Epithelial cell of prostate (primary cell): Measurements from ENCODE around the gene RANBP10.

Experiments
- DNase-seq: peaks from one replicate; pipeline ENCODE4 v3.0.0-alpha.2; 2011; ENCODE audit warnings: low read depth, low spot score
- H3K27ac ChIP-seq: fragments of 450-650 bp; 2 replicates; pipeline ENCODE4 v1.5.1; 2017; ENCODE audit warnings: mild to moderate bottlenecking

RANBP10 gene

DNA sequence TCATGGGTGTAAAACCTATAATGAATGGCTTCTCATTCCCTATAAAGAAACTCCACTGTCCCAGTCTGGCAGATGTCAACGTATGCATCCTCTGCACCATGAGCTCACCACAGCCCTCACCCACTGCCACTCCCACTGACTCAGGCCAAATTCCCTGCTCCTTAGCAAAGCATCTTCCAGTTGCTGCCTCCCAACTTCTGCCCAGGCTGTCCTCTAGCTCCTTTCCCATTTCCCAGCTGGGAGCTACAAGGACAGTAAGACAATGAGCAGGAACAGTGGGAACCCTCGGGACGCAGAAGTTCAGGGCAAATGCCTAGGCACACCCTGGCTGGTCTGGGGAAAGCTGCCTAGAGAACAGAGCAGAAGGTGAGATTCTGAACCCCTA is 26.7 kb upstream of the RANBP10 start:
- H3K27ac ChIP-seq = peak overlapping the region; percentile 66
- no peak for DNase-seq

DNA sequence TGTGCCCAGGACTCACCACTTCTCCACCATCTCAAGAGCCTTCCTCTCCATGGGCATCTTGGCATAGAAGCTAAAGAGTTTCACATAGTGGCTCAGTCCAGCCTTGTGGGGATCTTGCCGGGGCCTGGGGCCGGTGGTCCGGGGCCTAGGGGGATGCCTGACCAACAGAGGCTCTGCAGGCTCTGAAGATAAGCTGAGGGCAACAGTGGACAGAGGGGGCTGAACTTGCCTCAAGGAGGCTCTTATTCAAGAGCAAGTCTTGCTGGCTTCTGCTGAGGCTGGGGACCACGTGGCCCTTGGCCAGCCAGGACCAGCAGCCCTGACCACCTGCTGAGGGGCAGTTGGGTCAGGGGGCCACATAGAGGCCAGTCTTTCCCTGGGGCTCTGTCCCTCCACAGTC is 22.3 kb upstream of the RANBP10 start:
- H3K27ac ChIP-seq = no peak overlapping the region
- DNase-seq = no peak

DNA sequence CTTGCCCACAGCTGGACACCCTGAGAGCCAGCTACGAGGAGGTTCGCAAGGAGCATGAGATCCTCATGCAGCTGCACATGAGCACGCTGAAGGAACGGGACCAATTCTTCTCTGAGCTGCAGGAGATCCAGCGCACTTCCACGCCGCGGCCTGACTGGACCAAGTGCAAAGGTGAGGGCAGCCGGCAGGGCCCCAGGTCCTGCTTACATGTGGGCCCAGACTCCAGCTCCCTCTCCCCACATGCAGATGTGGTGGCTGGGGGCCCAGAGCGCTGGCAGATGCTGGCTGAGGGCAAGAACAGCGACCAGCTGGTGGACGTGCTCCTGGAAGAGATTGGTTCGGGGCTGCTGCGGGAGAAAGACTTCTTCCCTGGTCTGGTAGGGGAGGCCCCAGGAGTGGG is 19.5 kb upstream of the RANBP10 start:
- no peak overlapping the region for H3K27ac ChIP-seq
- no peak for DNase-seq

DNA sequence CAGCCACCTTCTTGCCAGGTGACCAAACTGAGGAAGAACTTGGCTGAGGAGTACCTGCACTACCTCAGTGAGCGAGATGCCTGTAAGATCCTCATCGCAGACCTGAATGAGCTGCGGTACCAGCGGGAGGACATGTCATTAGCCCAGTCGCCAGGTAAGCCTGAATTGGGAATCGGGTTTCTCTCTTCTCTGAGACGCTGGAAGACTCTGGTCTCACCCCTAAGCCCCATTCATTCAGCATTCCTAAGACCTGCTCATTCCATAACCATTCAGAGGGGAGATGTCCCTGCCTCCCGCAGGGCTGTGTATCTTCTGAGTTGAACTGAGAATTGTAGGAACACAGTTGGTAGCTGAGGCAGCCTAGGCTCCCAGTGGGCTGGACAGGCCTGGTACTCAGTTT is 18.8 kb upstream of the RANBP10 start:
- DNase-seq = no peak
- H3K27ac ChIP-seq = no peak overlapping the region

DNA sequence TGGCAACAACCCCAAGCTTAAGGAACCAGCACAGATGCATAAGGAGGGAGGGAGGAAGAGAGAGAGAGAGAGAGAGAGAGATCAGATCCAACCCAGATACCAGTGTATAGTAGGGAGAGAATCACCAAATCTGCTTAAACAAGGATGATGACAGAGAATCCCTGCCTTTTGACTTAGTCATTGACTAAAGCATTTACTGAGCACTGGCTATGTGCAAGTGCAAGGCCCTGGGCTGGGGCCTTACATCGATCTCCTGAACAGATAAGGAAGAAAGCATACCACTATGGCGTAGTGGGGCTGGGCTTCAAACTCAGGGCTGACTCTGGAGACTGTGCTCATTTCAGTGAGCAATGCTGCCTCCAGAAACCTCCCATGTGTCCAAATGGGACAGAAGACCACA is 16.2 kb upstream of the RANBP10 start:
- no peak overlapping the region for H3K27ac ChIP-seq
- DNase-seq = no peak

DNA sequence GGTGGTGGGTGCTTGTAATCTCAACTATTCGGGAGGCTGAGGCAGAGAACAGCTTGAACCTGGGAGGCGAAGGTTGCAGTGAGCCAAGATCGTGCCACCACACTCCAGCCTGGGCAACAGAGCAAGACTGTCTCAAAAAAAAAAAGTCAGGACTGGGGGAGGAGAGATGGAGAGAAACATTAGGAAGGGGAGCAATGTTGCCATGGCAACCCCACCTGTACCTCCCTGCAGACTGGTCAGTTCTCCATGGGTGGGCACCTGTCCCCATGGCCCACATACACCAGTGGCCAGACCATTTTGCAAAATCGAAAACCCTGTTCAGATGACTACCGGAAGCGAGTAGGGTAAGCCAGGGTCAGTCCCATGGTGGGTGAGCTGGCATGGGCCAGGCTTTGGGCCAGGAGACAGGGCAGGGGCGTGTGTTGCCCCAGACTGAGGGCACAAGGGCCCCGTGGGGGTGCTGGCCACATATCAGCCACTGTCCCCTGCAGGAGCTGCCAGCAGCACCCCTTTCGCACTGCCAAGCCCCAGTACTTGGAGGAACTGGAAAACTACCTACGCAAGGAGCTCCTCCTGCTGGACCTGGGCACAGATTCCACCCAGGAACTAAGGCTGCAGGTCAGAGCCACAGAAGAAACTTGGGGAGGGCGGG is 14.4 kb upstream of the RANBP10 start:
- DNase-seq = no peak
- no peak overlapping the region for H3K27ac ChIP-seq

DNA sequence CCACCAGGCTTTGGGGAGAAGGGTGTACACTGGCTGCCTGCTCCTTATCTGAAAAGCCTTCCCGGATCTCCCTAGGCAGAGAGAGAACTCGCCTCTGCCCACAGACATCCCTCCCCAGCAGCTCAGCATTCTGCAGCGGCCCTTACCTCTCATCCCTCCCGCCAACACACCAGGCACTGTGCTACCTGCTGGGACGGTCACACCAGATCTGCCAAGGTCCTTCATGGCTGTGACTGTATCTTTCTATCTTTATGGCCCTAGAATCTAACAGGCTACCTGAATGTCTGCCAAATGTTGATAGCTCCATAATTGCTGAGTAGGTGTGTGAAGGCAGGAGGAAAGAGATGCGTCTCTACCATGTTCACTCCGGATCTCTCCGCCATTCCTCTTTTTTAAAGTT is 8.2 kb upstream of the RANBP10 start:
- no peak overlapping the region for H3K27ac ChIP-seq
- DNase-seq = no peak

DNA sequence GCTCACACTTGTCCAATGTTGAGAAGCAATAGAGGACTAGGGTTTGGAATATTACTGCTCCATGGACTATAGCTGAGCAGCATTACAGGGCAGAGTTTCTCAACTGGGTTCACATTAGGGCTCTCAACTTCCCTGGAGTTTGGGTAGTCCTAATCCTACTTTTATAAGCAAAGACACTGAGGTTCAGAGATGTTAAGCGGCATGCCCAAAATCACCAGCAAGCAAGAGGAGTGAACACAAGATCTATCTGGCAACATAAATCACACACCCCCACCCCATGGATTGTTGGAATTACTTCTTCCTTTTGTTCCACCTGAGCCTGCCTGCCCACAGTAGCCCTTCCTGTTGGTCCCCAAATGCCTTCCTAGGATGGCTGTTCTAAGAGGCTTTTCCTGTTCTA is 5.5 kb upstream of the RANBP10 start:
- H3K27ac ChIP-seq = no peak overlapping the region
- no peak for DNase-seq

DNA sequence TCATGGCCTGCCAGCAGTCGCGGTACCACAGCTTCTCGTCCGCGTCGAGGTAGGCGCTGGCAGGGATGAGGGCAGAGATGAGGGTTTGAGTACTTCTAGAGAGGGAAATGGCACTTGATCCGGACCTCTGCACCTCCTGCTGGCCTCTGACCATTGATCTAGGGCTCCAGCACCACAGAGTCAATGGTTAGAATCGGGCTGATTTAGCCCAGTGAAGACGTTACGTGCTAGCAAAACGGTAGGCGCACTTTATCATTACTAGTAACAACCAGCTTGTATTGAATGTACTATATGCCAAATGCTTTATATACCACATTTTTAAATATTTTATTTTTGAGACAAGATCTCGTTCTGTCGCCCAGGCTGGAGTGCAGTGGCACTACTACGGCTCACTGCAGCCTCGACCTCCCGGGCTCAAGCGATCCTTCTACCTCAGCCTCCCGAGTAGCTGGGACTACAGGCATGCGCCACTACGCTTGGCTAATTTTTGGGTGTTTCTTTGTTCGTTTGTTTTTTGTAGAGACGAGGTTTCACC is 855 bp upstream of the RANBP10 start:
- H3K27ac ChIP-seq = no peak overlapping the region
- no peak for DNase-seq

DNA sequence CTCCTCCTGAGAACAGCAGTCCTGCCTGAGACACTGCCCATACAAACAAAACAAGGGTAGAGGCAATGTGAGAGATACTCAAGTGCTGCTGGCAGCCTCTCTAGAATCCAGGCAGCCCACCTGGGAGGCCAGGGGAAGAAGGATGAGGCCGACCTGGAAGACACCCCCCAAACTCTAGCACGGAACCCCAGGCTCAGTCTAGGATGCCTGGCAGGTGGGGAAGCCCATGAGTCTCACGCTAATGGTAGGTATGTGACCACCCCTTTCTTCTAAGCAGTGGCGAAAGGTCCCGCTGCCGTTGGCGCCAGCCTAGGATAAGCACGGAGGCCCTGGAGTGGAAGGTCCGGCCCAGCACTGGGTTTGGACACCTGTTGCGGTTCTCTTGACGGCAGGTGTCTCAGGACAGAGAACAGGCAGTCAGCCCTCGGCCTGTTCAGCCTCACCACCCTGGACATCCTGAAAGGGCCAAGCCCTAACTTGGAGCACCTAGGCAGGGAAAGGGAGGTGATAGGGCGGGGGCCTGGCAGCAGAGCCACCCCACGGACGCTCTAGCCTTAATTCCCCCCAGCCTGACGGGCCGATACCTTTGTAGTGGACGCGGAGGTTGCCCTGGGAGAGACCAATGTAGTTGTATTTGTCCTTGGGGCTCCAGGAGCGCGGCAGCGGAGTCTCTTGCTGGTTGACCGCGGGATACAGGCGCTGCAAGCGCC is 487 bp downstream of the RANBP10 start:
- DNase-seq = no peak
- H3K27ac ChIP-seq = peak overlapping the region; percentile 37

DNA sequence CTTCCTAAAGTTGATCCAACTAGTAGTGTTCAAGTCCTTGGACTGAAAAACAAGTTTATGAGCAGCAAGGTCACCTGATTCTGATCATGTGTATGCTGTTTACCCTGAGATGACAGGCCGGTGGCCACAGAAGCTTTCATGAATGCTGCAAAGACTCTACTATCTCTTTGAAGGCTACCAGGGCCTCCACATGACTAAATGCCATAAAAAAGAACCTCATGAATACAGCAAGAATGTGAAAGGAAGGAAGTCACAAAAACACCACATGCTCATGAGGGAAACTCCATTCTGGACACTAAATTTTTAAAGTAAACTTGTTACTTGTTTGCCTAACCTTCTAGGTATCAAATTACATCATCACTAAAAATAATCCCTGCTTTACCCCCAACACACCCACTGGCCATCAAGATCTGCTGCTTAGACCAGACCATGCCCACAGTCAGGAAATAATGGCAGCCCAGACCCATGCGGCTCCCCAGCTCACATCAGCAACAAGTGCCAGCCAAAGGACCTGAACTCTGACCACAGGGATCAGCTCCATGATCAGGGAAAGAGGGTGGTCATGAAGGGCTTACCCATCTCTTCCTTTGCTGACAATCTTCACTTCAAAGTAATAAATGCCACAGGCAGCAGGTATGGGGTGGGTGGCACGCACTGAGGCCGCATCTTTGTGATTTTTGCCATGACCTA is 1.4 kb downstream of the RANBP10 start:
- DNase-seq = no peak
- no peak overlapping the region for H3K27ac ChIP-seq

DNA sequence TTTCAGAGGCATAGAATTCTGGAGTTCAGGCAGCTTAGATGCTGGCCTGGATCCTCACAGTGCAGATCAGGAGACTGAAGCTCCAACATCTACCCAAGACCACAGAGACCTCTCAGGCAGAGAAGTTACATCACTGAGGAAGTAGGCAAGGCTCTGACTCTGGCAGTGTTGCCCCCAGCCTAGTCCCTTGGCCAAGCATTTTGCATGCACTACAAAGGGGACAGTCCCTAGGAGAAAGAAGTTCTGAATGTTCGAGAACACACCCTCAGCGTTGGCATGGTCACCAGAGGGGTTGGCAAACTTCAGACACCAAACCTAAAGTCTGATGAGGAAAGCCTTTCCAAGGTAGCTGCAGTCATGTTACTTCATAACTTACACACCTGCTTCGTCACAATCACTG is 2.5 kb downstream of the RANBP10 start:
- H3K27ac ChIP-seq = no peak overlapping the region
- DNase-seq = no peak

DNA sequence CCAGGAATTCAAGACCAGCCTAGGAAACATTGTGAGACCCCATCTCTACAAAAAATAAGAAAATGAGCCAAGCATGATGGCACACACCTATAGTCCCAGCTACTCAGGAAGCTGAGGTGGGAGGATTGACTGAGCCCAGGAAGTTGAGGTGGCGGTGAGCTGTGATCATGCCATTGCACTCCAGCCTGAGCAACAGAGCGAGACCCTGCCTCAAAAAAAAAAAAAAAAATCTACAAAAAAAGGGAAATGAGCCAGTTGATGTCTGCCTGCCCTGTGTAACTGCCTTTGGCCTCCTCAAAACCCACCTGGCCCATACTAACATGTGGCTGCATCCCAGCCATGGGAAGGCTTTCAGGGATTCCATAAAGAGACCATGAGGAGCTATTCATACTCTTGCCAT is 4.5 kb downstream of the RANBP10 start:
- H3K27ac ChIP-seq = no peak overlapping the region

DNA sequence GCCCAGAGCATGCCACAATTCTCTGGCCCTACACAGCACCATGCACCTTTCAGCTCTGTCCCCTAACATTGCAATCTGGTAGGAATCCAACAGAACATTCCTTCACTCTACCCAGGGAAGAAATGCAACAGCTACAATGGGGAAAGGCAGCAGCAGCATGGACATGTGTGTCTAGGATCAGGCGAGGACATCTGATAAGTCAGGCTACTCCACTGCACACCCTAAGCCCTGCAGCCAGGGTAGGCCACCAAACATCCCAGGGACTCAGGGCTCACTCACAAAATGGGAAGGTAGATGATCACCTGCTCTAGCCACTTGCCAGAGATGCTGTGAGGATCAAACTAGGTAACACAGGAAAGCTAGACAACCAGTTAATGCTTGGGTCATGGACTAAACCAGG is 5.1 kb downstream of the RANBP10 start:
- H3K27ac ChIP-seq = no peak overlapping the region

More for the DNA sequence above, 4.5 kb downstream of the RANBP10 start:
- DNase-seq = no peak

DNA sequence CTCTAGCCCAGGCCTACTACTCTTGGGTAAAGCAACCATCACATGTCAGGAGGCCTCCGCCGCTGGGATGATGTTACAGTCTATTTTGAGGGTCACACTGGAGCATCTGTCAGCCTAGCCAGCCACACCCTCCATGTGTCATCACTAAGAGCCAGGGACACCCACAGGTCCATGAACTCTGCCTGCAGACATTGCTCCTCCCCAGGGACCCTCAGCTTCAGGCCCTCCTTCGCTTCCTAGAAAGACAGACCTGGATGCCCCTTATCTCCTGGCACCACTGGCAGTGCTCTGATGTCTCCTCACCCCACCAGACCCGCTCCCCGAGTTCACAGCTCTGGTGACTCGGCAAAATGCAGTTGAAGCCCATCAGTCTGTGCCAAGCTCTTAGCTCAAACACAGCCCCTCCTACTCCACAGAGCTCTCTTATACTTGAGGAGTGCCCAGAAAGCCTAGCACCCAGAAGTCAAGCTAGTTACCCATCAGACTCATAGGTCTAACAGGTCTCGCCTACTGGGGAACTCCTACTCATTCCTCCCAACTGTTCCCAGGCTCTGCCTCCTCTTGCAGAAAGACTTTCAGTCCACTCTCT is 5.9 kb downstream of the RANBP10 start:
- no peak for DNase-seq
- H3K27ac ChIP-seq = no peak overlapping the region

More for the DNA sequence above, 5.1 kb downstream of the RANBP10 start:
- no peak for DNase-seq

DNA sequence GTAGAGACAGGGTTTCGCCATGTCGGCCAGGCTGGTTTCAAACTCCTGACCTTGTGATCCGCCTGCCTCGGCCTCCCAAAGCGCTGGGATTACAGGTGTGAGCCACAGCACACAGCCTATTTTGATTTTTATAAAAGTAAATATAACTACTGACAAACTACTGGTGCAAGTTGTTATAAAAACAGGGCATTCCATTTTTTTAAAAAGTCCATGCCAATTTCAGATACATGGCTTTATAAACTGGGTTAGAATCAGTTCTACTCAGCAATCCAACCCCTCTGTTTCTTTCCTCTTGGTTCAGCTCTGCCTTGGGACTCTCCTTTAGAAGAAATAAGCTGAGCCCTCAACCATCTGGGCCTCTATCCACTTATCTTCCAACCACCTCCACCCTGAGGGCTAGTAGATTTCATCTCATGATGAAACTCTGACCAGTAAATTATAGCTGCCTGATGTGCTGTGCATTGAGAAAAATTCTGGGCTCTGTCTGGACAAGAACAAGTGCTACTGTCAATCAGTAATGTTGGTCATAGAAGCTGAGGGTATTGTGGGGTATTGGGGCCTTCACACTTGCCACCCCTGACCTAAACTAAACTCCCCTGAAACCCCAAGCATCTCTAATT is 10.2 kb downstream of the RANBP10 start:
- DNase-seq = no peak
- peak overlapping the region; percentile 7 for H3K27ac ChIP-seq

DNA sequence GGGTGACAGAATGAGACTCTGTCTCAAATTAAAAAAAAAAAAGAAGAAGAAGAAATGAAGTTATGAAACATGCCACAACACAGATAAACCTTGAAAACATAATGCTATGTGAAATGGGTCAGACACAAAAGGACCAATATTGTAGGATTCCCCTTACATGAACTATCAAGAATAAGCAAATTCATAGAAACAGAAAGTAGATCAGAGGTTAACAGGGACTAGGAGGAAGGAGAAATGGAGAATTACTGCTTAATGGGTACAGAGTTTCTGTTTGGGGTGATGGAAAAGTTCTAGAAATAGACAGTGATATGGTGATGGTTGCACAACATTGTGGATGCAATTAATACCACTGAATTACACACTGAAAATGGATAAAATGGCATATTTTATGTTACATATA is 16.3 kb downstream of the RANBP10 start:
- no peak for DNase-seq
- H3K27ac ChIP-seq = no peak overlapping the region

DNA sequence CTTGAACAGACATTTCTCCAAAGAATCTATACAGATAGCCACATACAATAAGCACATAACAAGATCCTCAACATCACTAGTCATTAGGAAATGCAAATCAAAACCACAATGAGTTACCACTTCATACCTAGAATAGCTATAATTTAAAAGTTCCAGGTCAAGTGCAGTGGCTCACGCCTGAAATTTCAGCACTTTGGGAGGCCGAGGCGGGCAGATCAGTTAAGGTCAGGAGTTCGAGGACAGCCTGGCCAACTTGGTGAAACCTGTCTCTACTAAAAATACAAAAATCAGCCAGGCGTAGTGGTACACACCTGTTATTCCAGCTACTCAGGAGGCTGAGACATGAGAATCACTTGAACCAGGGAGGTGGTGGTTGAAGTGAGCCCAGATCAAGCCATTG is 19.9 kb downstream of the RANBP10 start:
- DNase-seq = no peak
- no peak overlapping the region for H3K27ac ChIP-seq

DNA sequence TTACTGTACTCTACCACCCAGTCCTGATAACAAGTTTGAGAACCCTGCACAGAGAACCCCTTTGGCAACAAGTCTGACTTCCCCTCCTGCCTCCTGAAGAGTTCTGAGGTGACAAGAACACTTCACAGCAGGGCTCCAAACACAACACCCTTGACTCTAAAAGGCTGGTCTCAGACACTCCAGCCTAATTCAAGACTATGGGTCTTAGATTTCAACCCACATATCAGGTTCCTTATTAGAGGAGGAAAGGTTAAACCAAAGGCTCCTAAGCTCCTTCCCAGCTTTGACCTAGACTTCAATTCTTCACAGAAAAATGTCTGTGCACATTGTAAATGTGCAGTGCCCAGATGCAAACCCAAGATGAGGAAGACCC is 23.0 kb downstream of the RANBP10 start:
- no peak for DNase-seq
- no peak overlapping the region for H3K27ac ChIP-seq

DNA sequence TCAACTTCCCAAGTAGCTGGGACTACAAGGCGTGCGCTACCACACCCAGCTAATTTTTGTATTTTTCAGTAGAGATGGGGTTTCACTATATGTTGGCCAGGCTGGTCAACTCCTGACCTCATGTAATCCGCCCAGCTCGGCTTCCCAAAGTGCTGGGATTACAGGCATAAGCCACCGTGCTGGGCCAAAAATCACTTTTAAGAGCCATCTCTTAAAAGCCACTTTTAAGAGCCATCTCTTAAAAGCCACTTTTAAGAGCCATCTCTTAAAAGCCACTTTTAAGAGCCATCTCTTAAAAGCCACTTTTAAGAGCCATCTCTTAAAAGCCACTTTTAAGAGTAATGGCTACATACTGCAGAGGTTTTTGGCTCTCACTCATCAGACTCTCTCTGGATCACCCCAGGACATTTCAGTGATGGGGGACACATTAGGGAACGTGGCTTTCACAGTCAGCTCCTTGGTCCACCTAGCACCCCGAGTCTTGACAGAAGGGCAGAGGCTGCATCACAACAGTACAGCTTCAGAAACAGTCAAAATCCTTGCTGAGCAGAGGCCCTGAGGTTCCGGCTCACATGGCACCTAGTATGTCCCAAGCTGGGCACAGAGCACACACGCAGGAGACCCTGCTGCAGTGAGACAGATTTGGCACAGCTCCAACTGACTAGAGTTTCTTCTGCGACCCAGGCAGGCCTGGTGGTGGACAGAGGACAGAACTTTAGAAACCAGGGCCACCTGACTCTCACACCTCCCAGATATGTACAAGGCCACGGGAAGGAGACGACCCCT is 23.6 kb downstream of the RANBP10 start:
- no peak for DNase-seq
- H3K27ac ChIP-seq = no peak overlapping the region
